ENCODE data around the gene GNB3. TPM values are rescaled to one million over a fixed set of nuclear protein-coding genes. Genes with fewer than 3 reads are reported as not detected.
A peak's percentile ranks its signal among the peaks of the same experiment; 100 is the strongest.

The GNB3 gene
- total and polyA plus RNA-seq, 4 donors: 1.2 to 3.3 (median 1.7) TPM

DNA sequence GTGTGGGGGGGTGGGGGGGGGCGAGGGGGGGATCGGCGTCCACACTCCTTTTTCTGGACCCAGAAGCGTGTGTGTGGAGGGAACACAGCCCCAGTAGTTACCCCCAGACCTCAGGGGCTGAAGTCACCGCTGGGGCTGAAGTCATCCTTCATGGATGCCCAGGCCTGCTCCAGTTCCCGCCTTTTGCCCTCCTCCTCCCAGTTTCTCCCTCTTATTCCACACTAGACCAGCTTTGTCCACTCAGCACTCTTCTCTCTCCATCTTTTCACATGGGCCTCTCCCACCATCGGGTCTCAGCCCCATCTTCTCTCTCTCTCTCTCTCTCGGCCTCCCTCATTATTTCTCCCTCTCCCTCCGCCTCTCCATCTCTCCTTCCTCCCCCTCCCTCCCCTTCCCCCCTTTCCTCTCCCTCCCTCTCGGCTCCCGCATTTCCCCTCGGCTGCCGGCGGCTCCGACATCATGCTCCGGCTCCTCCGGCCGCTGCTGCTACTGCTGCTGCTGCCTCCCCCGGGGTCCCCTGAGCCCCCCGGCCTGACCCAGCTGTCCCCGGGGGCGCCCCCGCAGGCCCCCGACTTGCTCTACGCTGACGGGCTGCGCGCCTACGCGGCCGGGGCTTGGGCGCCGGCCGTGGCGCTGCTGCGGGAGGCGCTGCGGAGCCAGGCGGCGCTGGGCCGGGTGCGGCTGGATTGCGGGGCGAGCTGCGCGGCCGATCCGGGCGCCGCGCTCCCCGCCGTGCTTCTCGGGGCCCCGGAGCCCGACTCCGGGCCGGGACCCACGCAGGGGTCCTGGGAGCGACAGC is 12.5 kb upstream of the GNB3 start, which contains the start of gene P3H3:
Gene P3H3 (plus strand): TSS at position 426 of the 799 bp plus-strand sequence. CDS start 34 bp downstream, at position 460.
- DNase-seq (peak; percentile 70 to 82 (median 75)), ATAC-seq (ENCODE audit: insufficient read depth, low FRiP score) (no peak)
- peak within 1 kb of the TSS; percentile 60 for H3K4me3 ChIP-seq
- peaks cover 0 to 29% (median 5%) of the 10 kb centered on the region in 5 donors for H3K4me1 ChIP-seq (ENCODE audit: control insufficient read depth in 5 of 5, insufficient read depth in 5 of 5, low read length in 5 of 5)
- WGBS, 2 donors: 1 to 2% methylated on average over 34 to 60 of the region's 60 CpGs
- peaks cover 0 to 6% (median 3%) of the 10 kb centered on the region in 4 donors for H3K36me3 ChIP-seq (ENCODE audit: control insufficient read depth in 4 of 4, insufficient read depth in 4 of 4, low read length in 4 of 4)
- H3K9me3 ChIP-seq (ENCODE audit: control insufficient read depth in 4 of 4, insufficient read depth in 3 of 4, low read length in 3 of 4): no peaks in the 10 kb centered on the region
- H3K27me3 ChIP-seq (ENCODE audit: control insufficient read depth in 3 of 3, insufficient read depth in 3 of 3, low read length in 2 of 3): peaks cover 0 to 5% (median 0%) of the 10 kb centered on the region in 3 donors
- TF ChIP-seq, protein P1, sequence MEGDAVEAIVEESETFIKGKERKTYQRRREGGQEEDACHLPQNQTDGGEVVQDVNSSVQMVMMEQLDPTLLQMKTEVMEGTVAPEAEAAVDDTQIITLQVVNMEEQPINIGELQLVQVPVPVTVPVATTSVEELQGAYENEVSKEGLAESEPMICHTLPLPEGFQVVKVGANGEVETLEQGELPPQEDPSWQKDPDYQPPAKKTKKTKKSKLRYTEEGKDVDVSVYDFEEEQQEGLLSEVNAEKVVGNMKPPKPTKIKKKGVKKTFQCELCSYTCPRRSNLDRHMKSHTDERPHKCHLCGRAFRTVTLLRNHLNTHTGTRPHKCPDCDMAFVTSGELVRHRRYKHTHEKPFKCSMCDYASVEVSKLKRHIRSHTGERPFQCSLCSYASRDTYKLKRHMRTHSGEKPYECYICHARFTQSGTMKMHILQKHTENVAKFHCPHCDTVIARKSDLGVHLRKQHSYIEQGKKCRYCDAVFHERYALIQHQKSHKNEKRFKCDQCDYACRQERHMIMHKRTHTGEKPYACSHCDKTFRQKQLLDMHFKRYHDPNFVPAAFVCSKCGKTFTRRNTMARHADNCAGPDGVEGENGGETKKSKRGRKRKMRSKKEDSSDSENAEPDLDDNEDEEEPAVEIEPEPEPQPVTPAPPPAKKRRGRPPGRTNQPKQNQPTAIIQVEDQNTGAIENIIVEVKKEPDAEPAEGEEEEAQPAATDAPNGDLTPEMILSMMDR (IDR thresholded peaks at IDR 0.05; ENCODE audit: control extremely low read depth, extremely low read depth): no peak
- H3K9ac ChIP-seq (ENCODE audit: insufficient read depth in 1 of 2, low read length in 2 of 2): peak within 1 kb of the TSS; percentile 49 to 55
- H3K27ac ChIP-seq (ENCODE audit: low read depth in 1 of 2, low read length in 1 of 2): peak within 1 kb of the TSS; percentile 62 to 77

DNA sequence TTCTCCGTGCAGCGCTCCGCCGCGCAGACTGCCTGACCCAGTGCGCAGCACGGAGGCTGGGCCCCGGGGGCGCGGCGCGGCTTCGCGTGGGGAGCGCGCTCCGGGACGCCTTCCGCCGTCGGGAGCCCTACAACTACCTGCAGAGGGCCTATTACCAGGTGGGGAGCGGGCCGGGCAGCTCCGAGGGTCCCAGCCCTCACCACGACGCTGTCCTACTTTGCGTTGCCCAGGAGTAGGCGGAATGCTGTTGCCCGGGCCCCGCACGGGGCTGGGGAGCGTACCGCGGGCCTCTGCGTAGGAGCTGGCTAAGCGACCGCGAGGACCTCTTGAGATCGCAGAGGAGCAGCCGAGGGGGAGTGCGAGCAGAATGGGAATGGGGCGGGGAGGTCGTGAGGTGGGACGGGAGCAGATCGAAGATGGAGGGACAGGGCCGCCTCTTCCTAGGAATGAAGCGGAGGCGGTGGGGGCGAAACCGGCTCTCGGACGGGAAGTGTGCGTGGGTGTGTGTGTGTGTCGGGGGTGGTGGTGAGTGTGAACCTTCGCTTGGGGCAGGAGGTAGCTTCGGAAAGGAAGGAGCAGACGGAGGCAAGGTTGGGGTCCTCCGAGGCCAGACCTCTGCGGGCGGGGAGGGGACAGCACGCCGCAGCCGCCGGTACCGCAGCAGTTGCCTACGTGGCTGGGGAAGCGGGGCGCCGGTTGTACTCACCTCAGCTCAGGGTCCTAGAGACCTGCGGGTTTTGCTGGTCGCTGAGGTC is 11.8 kb upstream of the GNB3 start:
- DNase-seq (peak; percentile 40 to 69 (median 61)), ATAC-seq (ENCODE audit: insufficient read depth, low FRiP score) (no peak)
- H3K4me3 ChIP-seq: peak overlapping the region; percentile 60
- no peaks in the 10 kb centered on the region for H3K9me3 ChIP-seq (ENCODE audit: control insufficient read depth in 4 of 4, insufficient read depth in 3 of 4, low read length in 3 of 4)
- peaks cover 0 to 5% (median 0%) of the 10 kb centered on the region in 3 donors for H3K27me3 ChIP-seq (ENCODE audit: control insufficient read depth in 3 of 3, insufficient read depth in 3 of 3, low read length in 2 of 3)
- TF ChIP-seq, protein P1 (IDR thresholded peaks at IDR 0.05; ENCODE audit: control extremely low read depth, extremely low read depth): no peak
- H3K36me3 ChIP-seq (ENCODE audit: control insufficient read depth in 4 of 4, insufficient read depth in 4 of 4, low read length in 4 of 4): peaks cover 0 to 8% (median 5%) of the 10 kb centered on the region in 4 donors
- WGBS, 2 donors: 0 to 1% methylated on average over 59 to 71 of the region's 71 CpGs
- peaks cover 0 to 29% (median 5%) of the 10 kb centered on the region in 5 donors for H3K4me1 ChIP-seq (ENCODE audit: control insufficient read depth in 5 of 5, insufficient read depth in 5 of 5, low read length in 5 of 5)
- H3K27ac ChIP-seq (ENCODE audit: low read depth in 1 of 2, low read length in 1 of 2): peak overlapping the region; percentile 62 to 77
- peak overlapping the region; percentile 49 to 55 for H3K9ac ChIP-seq (ENCODE audit: insufficient read depth in 1 of 2, low read length in 2 of 2)

DNA sequence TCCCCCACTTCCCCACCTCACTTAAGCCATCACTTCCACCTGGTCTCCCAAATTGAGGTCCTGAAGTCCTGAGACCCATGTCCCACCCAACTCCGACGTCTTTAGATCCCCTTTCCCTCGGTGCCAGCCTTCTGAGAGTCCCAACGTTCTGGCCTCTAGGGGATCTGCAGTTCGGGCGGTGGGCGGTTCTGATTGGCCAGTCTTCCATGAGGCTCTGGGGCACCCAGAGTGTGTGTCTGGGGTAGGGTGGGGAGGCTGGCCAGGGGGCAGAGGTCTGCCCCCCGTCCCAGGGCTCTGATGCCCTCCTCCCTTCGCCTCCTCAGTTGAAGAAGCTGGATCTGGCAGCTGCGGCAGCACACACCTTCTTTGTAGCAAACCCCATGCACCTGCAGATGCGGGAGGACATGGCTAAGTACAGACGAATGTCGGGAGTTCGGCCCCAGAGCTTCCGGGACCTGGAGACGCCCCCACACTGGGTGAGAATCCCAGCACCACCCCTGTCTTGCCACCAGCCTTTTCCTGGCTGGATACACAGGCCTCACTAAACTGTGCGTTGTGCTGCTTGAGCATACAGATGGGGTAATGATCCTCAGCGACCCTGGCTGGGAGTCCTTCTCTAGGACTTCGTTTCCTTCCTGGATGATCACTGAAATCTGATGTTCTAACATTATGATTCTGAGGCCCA is 11.0 kb upstream of the GNB3 start:
- DNase-seq: peak in 1 of 3 donors; percentile 60
- no peak overlapping the region for H3K4me3 ChIP-seq

More for the DNA sequence above, 11.0 kb upstream of the GNB3 start:
- H3K9me3 ChIP-seq (ENCODE audit: control insufficient read depth in 4 of 4, insufficient read depth in 3 of 4, low read length in 3 of 4): no peaks in the 10 kb centered on the region
- H3K4me1 ChIP-seq (ENCODE audit: control insufficient read depth in 5 of 5, insufficient read depth in 5 of 5, low read length in 5 of 5): peaks cover 0 to 29% (median 5%) of the 10 kb centered on the region in 5 donors
- ATAC-seq (ENCODE audit: insufficient read depth, low FRiP score): no peak
- H3K27ac ChIP-seq (ENCODE audit: low read depth in 1 of 2, low read length in 1 of 2): peak overlapping the region; percentile 62 to 77
- TF ChIP-seq, protein P1 (IDR thresholded peaks at IDR 0.05; ENCODE audit: control extremely low read depth, extremely low read depth): no peak
- peaks cover 0 to 12% (median 6%) of the 10 kb centered on the region in 4 donors for H3K36me3 ChIP-seq (ENCODE audit: control insufficient read depth in 4 of 4, insufficient read depth in 4 of 4, low read length in 4 of 4)
- peaks cover 0 to 3% (median 0%) of the 10 kb centered on the region in 3 donors for H3K27me3 ChIP-seq (ENCODE audit: control insufficient read depth in 3 of 3, insufficient read depth in 3 of 3, low read length in 2 of 3)
- peak overlapping the region; percentile 49 to 55 for H3K9ac ChIP-seq (ENCODE audit: insufficient read depth in 1 of 2, low read length in 2 of 2)
- 60 to 61% methylated on average over 19 of the region's 19 CpGs for WGBS, 2 donors

All from lung (tissue), 12 donors.